HUES6 (cell line): ENCODE data around the gene BHLHE40.

Source experiments
- H3K27ac ChIP-seq: 2 replicates; pipeline ENCODE4 v1.7.0; 2013; ENCODE audit warnings: low read depth, mild to moderate bottlenecking, low read length, inconsistent platforms
- H3K27me3 ChIP-seq: 2 replicates; pipeline ENCODE4 v1.6.1; 2013; ENCODE audit warnings: low read length; ENCODE audit not compliant: control insufficient read depth, insufficient read depth
- H3K36me3 ChIP-seq: 2 replicates; pipeline ENCODE4 v1.6.1; 2013; ENCODE audit warnings: low read length; ENCODE audit not compliant: control insufficient read depth, insufficient read depth
- H3K4me1 ChIP-seq: 2 replicates; pipeline ENCODE4 v1.6.1; 2013; ENCODE audit warnings: low read length; ENCODE audit not compliant: control insufficient read depth, insufficient read depth
- H3K4me3 ChIP-seq: 2 replicates; pipeline ENCODE4 v1.5.1; 2013; ENCODE audit warnings: low read depth, low read length
- H3K9ac ChIP-seq: one replicate; pipeline ENCODE4 v1.6.1; 2013; ENCODE audit warnings: mild to moderate bottlenecking, low read length
- H3K9me3 ChIP-seq: 2 replicates; pipeline ENCODE4 v1.6.1; 2013; ENCODE audit warnings: low read depth, low read length; ENCODE audit not compliant: control insufficient read depth, insufficient read depth

BHLHE40 gene

DNA sequence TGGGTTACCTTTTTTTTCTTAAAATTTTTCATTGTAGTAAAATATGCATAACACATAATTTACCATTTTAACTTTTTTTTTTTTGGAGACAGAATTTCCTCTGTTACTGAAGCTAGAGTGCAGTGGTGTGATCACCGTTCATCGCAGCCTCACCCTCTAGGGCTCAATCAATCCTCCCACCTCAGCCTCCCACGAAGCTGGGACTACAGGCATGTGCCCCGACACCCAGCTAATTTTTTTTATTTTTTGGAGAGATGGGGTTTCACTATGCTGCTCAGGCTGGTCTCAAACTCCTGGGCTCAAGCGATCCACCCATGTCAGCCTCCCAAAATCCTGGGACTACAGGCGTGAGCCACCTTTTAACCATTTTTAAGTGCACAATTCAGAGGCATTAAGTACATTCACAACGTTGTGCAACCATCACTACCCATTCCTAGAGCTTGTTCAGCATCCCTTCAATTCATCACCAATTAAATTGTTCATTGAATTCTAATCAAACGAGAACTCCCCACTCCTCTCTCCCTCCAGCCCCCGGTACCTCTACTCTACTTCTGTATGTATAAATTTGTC is 44.6 kb downstream of the BHLHE40 start:
- H3K4me1 ChIP-seq = peaks cover 40% of the 10 kb centered on the region
- H3K9me3 ChIP-seq = 0 out of 2 replicates have a peak, but pooled peaks cover 2% of the 10 kb centered on the region
- H3K27ac ChIP-seq = peak overlapping the region; percentile 83; the same call in 1 of the 2 replicates
- no peaks in the 10 kb centered on the region for H3K36me3 ChIP-seq
- H3K27me3 ChIP-seq = no peaks in the 10 kb centered on the region
- peak overlapping the region; percentile 68 for H3K9ac ChIP-seq
- H3K4me3 ChIP-seq = no peak overlapping the region

DNA sequence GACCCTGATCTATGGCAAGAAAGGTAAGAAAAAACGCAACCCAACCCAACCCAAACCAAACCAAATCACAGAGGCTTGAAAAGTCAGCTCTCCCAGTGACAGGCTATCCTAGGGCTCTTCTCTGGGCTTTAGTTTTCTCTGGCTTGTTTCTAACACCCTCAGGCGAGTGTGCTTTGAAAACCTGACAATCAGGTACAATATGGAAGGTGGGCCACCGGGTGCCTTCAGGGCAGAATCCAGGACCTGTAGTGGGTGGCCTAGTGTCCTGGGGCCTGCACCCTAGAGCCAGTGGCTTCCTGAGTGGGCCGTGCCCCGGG is 46.8 kb downstream of the BHLHE40 start:
- Histone ChIP-seq H3K4me3 (peak overlapping the region; percentile 30), H3K27ac (peak overlapping the region; percentile 60; the same call in 1 of the 2 replicates), H3K36me3 (no peaks in the 10 kb centered on the region), H3K27me3 (no peaks in the 10 kb centered on the region), H3K4me1 (peaks cover 36% of the 10 kb centered on the region), H3K9me3 (0 out of 2 replicates have a peak, but pooled peaks cover 2% of the 10 kb centered on the region), H3K9ac (peak overlapping the region; percentile 72)

GRCh38 chr3:5029715-5030114 is 50.5 kb downstream of the BHLHE40 start:
- Histone ChIP-seq H3K27ac (no peak overlapping the region), H3K36me3 (no peaks in the 10 kb centered on the region), H3K9me3 (0 out of 2 replicates have a peak, but pooled peaks cover 2% of the 10 kb centered on the region), H3K9ac (no peak overlapping the region), H3K4me1 (peaks cover 13% of the 10 kb centered on the region), H3K27me3 (no peaks in the 10 kb centered on the region), H3K4me3 (no peak overlapping the region)

GRCh38 chr3:5030152-5030551 is 50.9 kb downstream of the BHLHE40 start:
- H3K4me1 ChIP-seq = peaks cover 13% of the 10 kb centered on the region
- no peak overlapping the region for H3K4me3 ChIP-seq
- H3K36me3 ChIP-seq = no peaks in the 10 kb centered on the region
- H3K27ac ChIP-seq = no peak overlapping the region
- H3K27me3 ChIP-seq = no peaks in the 10 kb centered on the region
- H3K9ac ChIP-seq = no peak overlapping the region
- 0 out of 2 replicates have a peak, but pooled peaks cover 2% of the 10 kb centered on the region for H3K9me3 ChIP-seq

DNA sequence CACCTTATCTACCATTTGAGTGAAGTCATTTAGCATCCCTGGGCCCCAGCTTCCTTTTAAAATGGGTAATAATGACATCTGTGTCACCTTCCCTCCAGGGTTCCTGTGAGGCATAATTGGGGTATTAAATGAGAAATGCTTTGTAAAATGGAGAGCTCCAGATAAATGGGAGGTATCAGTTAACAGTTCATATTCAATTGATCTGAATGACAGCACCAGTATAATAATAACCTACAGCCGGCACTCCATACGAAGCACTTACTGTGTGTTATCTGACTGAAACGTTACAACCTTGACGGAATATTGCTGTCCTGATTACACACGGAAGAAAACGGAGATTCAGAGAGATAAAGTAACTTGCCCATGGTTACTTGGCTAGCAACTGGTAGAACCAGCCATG is 53.6 kb downstream of the BHLHE40 start:
- Histone ChIP-seq H3K27ac (no peak overlapping the region), H3K4me3 (no peak overlapping the region), H3K4me1 (peaks cover 3% of the 10 kb centered on the region; the same call in 1 of the 2 replicates), H3K27me3 (no peaks in the 10 kb centered on the region), H3K36me3 (no peaks in the 10 kb centered on the region), H3K9ac (no peak overlapping the region), H3K9me3 (no peaks in the 10 kb centered on the region)
